ENCODE results near the gene EPB42.

DNA sequence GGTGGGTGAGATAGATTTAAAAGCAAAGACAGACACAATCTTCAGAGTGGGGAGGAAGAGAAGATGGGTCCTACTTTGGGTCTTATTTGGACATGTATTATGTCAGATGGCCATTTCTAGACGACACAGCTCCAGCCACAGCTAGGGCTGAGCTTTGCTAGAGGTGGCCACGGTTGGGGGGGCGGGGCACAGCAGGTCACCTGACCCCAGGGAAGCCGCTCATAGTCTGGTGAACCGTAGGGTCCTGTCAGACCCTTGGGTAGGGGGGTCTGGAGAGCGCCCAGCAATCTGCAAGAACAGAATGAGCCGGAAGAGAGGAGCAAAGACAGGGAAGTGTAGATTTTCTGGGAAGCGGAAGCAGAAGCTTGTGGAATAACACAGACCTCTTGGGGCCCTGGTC lies 6.6 kb downstream of the EPB42 start:
- TF ChIP-seq, protein P1, sequence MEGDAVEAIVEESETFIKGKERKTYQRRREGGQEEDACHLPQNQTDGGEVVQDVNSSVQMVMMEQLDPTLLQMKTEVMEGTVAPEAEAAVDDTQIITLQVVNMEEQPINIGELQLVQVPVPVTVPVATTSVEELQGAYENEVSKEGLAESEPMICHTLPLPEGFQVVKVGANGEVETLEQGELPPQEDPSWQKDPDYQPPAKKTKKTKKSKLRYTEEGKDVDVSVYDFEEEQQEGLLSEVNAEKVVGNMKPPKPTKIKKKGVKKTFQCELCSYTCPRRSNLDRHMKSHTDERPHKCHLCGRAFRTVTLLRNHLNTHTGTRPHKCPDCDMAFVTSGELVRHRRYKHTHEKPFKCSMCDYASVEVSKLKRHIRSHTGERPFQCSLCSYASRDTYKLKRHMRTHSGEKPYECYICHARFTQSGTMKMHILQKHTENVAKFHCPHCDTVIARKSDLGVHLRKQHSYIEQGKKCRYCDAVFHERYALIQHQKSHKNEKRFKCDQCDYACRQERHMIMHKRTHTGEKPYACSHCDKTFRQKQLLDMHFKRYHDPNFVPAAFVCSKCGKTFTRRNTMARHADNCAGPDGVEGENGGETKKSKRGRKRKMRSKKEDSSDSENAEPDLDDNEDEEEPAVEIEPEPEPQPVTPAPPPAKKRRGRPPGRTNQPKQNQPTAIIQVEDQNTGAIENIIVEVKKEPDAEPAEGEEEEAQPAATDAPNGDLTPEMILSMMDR (IDR thresholded peaks at IDR 0.05): no peak
- no peak for TF ChIP-seq POLR2A (IDR thresholded peaks at IDR 0.05)
